Body of pancreas (tissue), 4 donors: ENCODE measurements around the gene UQCRC1.

Source experiments
- POLR2A ChIP-seq, 3 donors: fragments of 450-650 bp; IDR thresholded peaks; one replicate each; pipeline ENCODE4 v1.6.1; 2016; ENCODE audit warnings: antibody characterized with exemption in 3 of 3, mild to moderate bottlenecking in 2 of 3
- TF ChIP-seq, protein P1 (sequence below), 7 experiments: fragments of 450-650 bp in 4 of 7; fragments of 200-600 bp in 3 of 7; sonication (generic) in 3 of 7; IDR thresholded peaks; one replicate each; pipeline ENCODE4 v1.5.1; 2016 to 2019; ENCODE audit warnings: antibody characterized with exemption in 7 of 7

GRCh38 chr3:48564022-48564421, 45.4 kb downstream of the UQCRC1 start:
- TF ChIP-seq, protein P1, sequence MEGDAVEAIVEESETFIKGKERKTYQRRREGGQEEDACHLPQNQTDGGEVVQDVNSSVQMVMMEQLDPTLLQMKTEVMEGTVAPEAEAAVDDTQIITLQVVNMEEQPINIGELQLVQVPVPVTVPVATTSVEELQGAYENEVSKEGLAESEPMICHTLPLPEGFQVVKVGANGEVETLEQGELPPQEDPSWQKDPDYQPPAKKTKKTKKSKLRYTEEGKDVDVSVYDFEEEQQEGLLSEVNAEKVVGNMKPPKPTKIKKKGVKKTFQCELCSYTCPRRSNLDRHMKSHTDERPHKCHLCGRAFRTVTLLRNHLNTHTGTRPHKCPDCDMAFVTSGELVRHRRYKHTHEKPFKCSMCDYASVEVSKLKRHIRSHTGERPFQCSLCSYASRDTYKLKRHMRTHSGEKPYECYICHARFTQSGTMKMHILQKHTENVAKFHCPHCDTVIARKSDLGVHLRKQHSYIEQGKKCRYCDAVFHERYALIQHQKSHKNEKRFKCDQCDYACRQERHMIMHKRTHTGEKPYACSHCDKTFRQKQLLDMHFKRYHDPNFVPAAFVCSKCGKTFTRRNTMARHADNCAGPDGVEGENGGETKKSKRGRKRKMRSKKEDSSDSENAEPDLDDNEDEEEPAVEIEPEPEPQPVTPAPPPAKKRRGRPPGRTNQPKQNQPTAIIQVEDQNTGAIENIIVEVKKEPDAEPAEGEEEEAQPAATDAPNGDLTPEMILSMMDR (IDR thresholded peaks at IDR 0.05) = no peak
- TF ChIP-seq POLR2A (IDR thresholded peaks at IDR 0.05) = no peak
